ENCODE measurements around the gene AP4E1.

DNA sequence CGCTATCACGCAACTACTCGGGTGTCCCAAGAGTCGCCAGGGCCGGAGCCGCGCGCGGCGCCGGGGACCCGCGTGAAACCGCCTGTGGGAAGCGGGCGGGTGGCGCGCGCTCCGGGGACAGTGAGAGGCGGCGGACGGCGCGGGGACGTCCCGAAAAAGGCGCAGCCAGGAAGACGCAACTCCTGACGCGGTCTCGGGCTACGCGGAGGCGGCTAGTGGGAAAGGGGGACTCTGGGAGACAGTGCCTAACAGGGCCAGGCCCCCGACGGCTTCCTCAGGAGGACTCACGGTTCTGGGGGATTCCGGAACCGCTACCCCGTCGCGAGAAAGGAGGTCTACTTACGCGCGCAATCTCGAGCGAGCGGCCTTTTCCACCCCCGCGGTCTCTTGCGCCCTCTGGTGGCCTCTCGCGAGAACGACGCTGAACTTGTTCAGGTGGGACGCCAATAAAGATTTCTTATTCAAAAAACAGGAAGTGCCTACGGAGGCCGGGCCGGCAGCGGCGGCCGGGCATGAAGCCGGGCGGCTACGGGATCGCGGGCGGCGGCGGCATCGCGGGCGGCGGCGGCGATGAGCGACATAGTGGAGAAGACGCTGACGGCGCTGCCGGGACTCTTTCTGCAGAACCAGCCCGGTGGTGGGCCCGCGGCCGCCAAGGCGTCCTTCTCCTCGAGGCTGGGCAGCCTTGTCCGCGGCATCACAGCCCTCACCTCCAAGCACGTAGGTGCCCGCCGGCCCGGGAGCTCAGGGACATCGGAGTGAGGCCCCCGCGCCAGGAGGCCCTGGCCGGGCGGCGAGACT is at the start of gene AP4E1:
- TF ChIP-seq, protein P1, sequence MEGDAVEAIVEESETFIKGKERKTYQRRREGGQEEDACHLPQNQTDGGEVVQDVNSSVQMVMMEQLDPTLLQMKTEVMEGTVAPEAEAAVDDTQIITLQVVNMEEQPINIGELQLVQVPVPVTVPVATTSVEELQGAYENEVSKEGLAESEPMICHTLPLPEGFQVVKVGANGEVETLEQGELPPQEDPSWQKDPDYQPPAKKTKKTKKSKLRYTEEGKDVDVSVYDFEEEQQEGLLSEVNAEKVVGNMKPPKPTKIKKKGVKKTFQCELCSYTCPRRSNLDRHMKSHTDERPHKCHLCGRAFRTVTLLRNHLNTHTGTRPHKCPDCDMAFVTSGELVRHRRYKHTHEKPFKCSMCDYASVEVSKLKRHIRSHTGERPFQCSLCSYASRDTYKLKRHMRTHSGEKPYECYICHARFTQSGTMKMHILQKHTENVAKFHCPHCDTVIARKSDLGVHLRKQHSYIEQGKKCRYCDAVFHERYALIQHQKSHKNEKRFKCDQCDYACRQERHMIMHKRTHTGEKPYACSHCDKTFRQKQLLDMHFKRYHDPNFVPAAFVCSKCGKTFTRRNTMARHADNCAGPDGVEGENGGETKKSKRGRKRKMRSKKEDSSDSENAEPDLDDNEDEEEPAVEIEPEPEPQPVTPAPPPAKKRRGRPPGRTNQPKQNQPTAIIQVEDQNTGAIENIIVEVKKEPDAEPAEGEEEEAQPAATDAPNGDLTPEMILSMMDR (IDR thresholded peaks at IDR 0.05): peak; percentile 97 to 99 (median 98)
- peak; percentile 53 to 71 for TF ChIP-seq POLR2A (IDR thresholded peaks at IDR 0.05)

Measured in tibial nerve (tissue), 3 donors.